HG03095 (cell line): ENCODE measurements around the gene DES.
"Not testable (repeated sequence)": the region's sequence is repeated elsewhere in the genome, so short reads cannot be mapped to it uniquely, and the experiment has no call there.

Experiments used
- ATAC-seq: cut with Tn5 transposase; IDR thresholded peaks from one replicate; pipeline ENCODE4 v1.9.1; 2021; ENCODE audit warnings: moderate library complexity; ENCODE audit not compliant: unreplicated experiment

Gene DES

GRCh38 chr2:219418155-219419011, at the start of gene DES:
Gene DES (plus strand): TSS chr2:219418377. CDS start chr2:219418463, 86 bp downstream.
- no peak for ATAC-seq

GRCh38 chr2:219368690-219369191, 49.4 kb upstream of the DES start:
- no peak for ATAC-seq

- no peak for ATAC-seq
Observed at GRCh38 chr2:219369447-219369861, 48.7 kb upstream of the DES start.

- no peak for ATAC-seq
Observed at GRCh38 chr2:219378163-219378851, 39.9 kb upstream of the DES start.

GRCh38 chr2:219380926-219381325, 37.3 kb upstream of the DES start:
- ATAC-seq: no peak

- no peak for ATAC-seq
Observed at GRCh38 chr2:219381448-219381847, 36.7 kb upstream of the DES start.

GRCh38 chr2:219384083-219384713, 34.0 kb upstream of the DES start:
- no peak for ATAC-seq

- no peak for ATAC-seq
Observed at GRCh38 chr2:219384859-219385258, 33.3 kb upstream of the DES start.

- ATAC-seq: no peak
Observed at GRCh38 chr2:219385958-219386520, 32.1 kb upstream of the DES start.

GRCh38 chr2:219386532-219387280, 31.5 kb upstream of the DES start:
- ATAC-seq: no peak

GRCh38 chr2:219387306-219388120, 30.7 kb upstream of the DES start, which contains the start of gene DNPEP:
Gene DNPEP (minus strand): TSS chr2:219387912. CDS start chr2:219387794, 118 bp downstream.
- ATAC-seq: peak; percentile 52

GRCh38 chr2:219388121-219388906, 29.9 kb upstream of the DES start:
- peak; percentile 78 for ATAC-seq

- no peak for ATAC-seq
Observed at GRCh38 chr2:219388907-219389156, 29.3 kb upstream of the DES start.

GRCh38 chr2:219392754-219393153, 25.4 kb upstream of the DES start:
- no peak for ATAC-seq

GRCh38 chr2:219395056-219395455, 23.1 kb upstream of the DES start:
- not testable (repeated sequence) for ATAC-seq

- ATAC-seq: no peak
Observed at GRCh38 chr2:219395609-219396008, 22.6 kb upstream of the DES start.

- no peak for ATAC-seq
Observed at GRCh38 chr2:219396863-219397457, 21.2 kb upstream of the DES start.

GRCh38 chr2:219398721-219399363, 19.3 kb upstream of the DES start:
- ATAC-seq: no peak
